ENCODE results near the gene KCNJ2.
A peak's percentile ranks its signal among the peaks of the same experiment; 100 is the strongest.

The KCNJ2 gene

DNA sequence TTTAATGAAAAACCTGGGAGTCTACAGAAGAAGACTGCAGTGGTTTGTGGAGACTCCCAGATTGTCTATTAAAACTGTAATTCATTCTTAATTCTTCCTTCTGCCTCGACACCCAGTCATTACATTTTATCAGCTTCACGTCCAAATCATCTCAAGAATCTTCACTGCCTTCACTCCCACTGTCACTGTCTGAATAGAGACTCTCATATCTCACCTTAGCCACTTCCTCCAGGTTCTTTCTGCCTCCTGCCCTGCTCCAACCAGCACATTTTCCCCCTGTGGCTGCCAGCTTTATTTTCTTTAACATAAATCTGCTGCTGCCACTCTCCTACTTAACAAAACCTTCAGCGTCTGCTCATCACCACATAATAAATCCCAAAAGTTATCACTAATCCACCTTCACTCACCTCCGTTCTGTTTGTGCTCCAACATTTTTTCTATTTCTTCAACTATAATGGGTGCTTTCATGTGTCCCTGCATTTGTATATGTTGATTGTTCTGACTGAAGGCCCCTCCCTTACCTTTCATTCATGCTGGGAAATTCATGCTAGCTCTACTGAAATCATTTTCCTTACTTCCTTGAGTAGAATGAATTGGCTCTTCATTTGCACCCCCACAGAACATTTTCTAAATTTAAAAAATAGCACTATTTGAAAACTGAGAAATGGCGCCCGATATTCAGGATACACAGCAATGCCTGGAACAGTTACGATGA is 38.9 kb downstream of the KCNJ2 start:
- FAIRE-seq, result no peak
- TF ChIP-seq POLR2AphosphoS5 (IDR thresholded peaks at IDR 0.05; ENCODE audit: low read depth, low read length) (no peak), TAF1 (IDR thresholded peaks at IDR 0.05; ENCODE audit: borderline replicate concordance, low read depth, low read length) (no peak), POLR2A (IDR thresholded peaks at IDR 0.05; ENCODE audit: low read depth, low read length) (no peak)
- no peak for DNase-seq (ENCODE audit: insufficient read length)

DNA sequence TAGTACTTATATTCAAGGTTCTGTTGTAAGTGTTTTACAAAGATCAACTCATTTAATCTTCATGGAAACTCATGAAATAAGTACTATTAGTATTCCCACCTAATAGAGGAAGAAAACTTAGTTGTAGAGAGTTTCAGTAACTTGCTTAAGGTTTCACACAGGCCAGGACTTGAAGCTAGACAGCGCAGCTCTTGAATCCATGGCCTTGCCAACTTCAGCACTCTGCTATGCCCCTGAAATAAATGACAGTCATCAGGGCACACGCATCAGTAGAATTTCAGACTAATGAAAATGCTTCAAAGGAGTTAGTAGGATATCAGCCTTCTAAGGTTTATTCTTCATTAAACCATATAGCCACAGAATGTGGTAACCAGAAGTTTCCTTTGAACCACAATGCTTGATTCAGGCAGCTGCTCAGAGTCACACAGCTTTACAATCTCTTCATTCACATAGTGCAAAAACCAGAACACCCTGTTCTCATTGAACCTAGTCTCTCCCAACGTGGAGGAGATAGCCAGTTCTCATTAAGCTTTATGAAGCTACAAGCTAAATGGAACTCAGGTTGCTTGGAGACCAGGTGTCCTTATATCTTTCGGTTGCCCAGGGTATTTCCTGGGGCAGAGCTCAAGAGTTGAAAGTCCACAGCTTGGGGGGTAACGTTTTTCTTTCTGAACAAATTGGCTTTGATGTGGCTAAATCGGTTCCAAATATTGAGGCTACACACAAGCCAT is 39.7 kb downstream of the KCNJ2 start:
- TF ChIP-seq POLR2AphosphoS5 (IDR thresholded peaks at IDR 0.05; ENCODE audit: low read depth, low read length) (no peak), POLR2A (IDR thresholded peaks at IDR 0.05; ENCODE audit: low read depth, low read length) (no peak), TAF1 (IDR thresholded peaks at IDR 0.05; ENCODE audit: borderline replicate concordance, low read depth, low read length) (no peak)

GRCh38 chr17:70215656-70216055 is 46.3 kb downstream of the KCNJ2 start:
- DNase-seq (ENCODE audit: insufficient read length), result no peak
- FAIRE-seq, result no peak
- TF ChIP-seq POLR2A (IDR thresholded peaks at IDR 0.05; ENCODE audit: low read depth, low read length) (no peak), POLR2AphosphoS5 (IDR thresholded peaks at IDR 0.05; ENCODE audit: low read depth, low read length) (no peak)

More for the DNA sequence above, 39.7 kb downstream of the KCNJ2 start:
- FAIRE-seq, result peak; percentile 9
- DNase-seq (ENCODE audit: insufficient read length), result no peak

DNA sequence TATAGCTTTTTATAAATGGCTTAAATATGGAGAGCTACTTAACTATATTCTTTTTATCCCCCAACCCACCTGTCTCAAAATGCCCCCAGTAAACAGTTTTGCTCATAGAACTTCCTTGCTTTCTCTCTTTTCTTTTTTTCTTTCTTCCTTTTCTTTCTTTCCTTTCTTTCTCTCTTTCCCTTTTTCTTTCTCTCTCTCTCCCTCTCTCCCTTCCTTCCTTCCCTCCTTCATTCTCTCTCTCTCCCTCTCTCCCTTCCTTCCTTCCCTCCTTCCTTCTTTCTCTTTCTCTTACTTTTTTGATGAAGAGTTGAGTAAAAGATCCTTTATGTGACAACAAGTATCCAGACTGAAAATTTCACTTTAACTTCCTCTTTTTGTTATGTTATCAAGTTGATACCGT is 48.2 kb downstream of the KCNJ2 start:
- FAIRE-seq (no peak), DNase-seq (ENCODE audit: insufficient read length) (no peak)
- TF ChIP-seq TAF1 (IDR thresholded peaks at IDR 0.05; ENCODE audit: borderline replicate concordance, low read depth, low read length) (no peak), POLR2AphosphoS5 (IDR thresholded peaks at IDR 0.05; ENCODE audit: low read depth, low read length) (no peak), POLR2A (IDR thresholded peaks at IDR 0.05; ENCODE audit: low read depth, low read length) (no peak)

GRCh38 chr17:70225276-70225675 is 55.9 kb downstream of the KCNJ2 start:
- DNase-seq (ENCODE audit: insufficient read length) (no peak), FAIRE-seq (no peak)
- no peak for TF ChIP-seq TAF1 (IDR thresholded peaks at IDR 0.05; ENCODE audit: borderline replicate concordance, low read depth, low read length)

All from GM12892 (cell line).